Ishikawa (cell line): ENCODE data around the gene DYRK1A.

Experiments
- CEBPB ChIP-seq: IDR thresholded peaks from 2 replicates; pipeline ENCODE4 v1.6.1; 2012
- CREB1 ChIP-seq: IDR thresholded peaks from 2 replicates; pipeline ENCODE4 v1.6.1; 2012; ENCODE audit warnings: low read depth
- EGR1 ChIP-seq: IDR thresholded peaks from 2 replicates; pipeline ENCODE4 v1.6.1; 2012
- EP300 ChIP-seq: IDR thresholded peaks from 2 replicates; pipeline ENCODE4 v1.6.1; 2012; ENCODE audit warnings: borderline replicate concordance
- MAX ChIP-seq: IDR thresholded peaks from 2 replicates; pipeline ENCODE4 v1.6.1; 2012
- REST ChIP-seq: IDR thresholded peaks from 2 replicates; pipeline ENCODE4 v1.6.1; 2012; ENCODE audit warnings: low read depth, mild to moderate bottlenecking
- TAF1 ChIP-seq: IDR thresholded peaks from 2 replicates; pipeline ENCODE4 v1.6.1; 2012; ENCODE audit warnings: low read depth, mild to moderate bottlenecking
- TCF12 ChIP-seq: IDR thresholded peaks from 2 replicates; pipeline ENCODE4 v1.6.1; 2012; ENCODE audit warnings: low read depth

- TF ChIP-seq CEBPB (no peak), TCF12 (no peak), MAX (no peak), EP300 (no peak), TAF1 (no peak), CREB1 (no peak), REST (no peak), EGR1 (no peak)
Measured at GRCh38 chr21:37554661-37555379, 188.2 kb downstream of the DYRK1A start.
